Mammary epithelial cell (primary cell): Measurements from ENCODE around the gene ZNF10.

ENCODE experiments used
- CTCF ChIP-seq, 2 donors: IDR thresholded peaks in 1 of 2; conservative IDR thresholded peaks in 1 of 2; 2 replicates each; pipeline ENCODE4 v1.5.1; 2011 to 2012; ENCODE audit warnings: inconsistent platforms in 2 of 2, low read length in 2 of 2, mild to moderate bottlenecking in 2 of 2, control low read depth in 1 of 2, low read depth in 1 of 2; ENCODE audit not compliant: insufficient read depth in 1 of 2; ENCODE audit errors: extremely low read depth in 1 of 2
- EZH2 ChIP-seq: IDR thresholded peaks from 2 replicates; pipeline ENCODE4 v1.6.1; 2012; ENCODE audit warnings: low read length, inconsistent platforms, borderline replicate concordance

GRCh38 chr12:133124674-133125073 lies 5.8 kb upstream of the ZNF10 start:
- TF ChIP-seq CTCF (conservative IDR thresholded peaks at IDR 0.05 in 1 of 2, IDR thresholded peaks at IDR 0.05 in 1 of 2; ENCODE audit: extremely low read depth in 1 of 2, insufficient read depth in 1 of 2, low read depth in 1 of 2, low read length in 2 of 2): no peak
- no peak for TF ChIP-seq EZH2
